ENCODE results near the gene SGF29.

DNA sequence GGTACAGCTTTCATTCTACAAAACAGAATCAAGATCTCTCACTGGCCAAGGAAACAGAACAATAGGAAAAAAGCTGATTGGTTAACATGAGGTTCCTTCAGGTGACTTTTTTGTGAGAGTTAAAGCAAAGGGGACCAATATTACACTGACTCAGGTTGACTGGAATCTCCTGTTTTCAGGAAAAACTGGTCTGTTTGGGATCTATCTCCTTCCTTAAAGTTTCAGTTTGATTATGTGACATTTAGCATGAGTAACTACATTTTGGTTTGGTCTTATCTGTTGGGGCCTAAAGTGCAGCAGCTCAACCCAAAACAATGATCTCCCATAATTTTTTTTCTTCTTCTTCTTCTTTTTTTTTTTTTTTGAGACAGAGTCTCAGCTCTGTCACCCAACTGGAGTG, 24.6 kb upstream of the SGF29 start:
- TF ChIP-seq POLR2A (IDR thresholded peaks at IDR 0.05) = no peak
- TF ChIP-seq, protein P1, sequence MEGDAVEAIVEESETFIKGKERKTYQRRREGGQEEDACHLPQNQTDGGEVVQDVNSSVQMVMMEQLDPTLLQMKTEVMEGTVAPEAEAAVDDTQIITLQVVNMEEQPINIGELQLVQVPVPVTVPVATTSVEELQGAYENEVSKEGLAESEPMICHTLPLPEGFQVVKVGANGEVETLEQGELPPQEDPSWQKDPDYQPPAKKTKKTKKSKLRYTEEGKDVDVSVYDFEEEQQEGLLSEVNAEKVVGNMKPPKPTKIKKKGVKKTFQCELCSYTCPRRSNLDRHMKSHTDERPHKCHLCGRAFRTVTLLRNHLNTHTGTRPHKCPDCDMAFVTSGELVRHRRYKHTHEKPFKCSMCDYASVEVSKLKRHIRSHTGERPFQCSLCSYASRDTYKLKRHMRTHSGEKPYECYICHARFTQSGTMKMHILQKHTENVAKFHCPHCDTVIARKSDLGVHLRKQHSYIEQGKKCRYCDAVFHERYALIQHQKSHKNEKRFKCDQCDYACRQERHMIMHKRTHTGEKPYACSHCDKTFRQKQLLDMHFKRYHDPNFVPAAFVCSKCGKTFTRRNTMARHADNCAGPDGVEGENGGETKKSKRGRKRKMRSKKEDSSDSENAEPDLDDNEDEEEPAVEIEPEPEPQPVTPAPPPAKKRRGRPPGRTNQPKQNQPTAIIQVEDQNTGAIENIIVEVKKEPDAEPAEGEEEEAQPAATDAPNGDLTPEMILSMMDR (IDR thresholded peaks at IDR 0.05) = no peak
